Brain microvascular endothelial cell (primary cell): Measurements from ENCODE around the gene SORT1.
A peak's percentile ranks its signal among the peaks of the same experiment; 100 is the strongest.

Experiments
- DNase-seq: peaks from one replicate; pipeline ENCODE4 v3.0.0-alpha.2; 2020
- H3K27ac ChIP-seq: fragments of 250-450 bp; sonication (Bioruptor Pico); 2 replicates; pipeline ENCODE4 v1.5.1; 2020; ENCODE audit warnings: mild to moderate bottlenecking, moderate library complexity
- H3K27me3 ChIP-seq: fragments of 250-450 bp; sonication (Bioruptor Pico); replicated peaks from 2 replicates; pipeline ENCODE4 v1.5.1; 2020; ENCODE audit warnings: mild to moderate bottlenecking
- H3K36me3 ChIP-seq: fragments of 250-450 bp; sonication (Bioruptor Pico); replicated peaks from 2 replicates; pipeline ENCODE4 v1.5.1; 2020; ENCODE audit warnings: mild to moderate bottlenecking
- H3K4me3 ChIP-seq: 2 replicates; pipeline ENCODE4 v1.5.1; 2011; ENCODE audit warnings: low read depth, mild to moderate bottlenecking, control low read depth, low read length, moderate library complexity
- in situ Hi-C: cut with HindIII; loops from 2 replicates; pipeline ENCODE4 v1.10.0; 2017; ENCODE audit warnings: low sequenced_read_pairs, low pct_ligation_motif_present
- TF ChIP-seq, protein P1 (sequence below): IDR thresholded peaks from 2 replicates; pipeline ENCODE4 v1.5.1; 2011; ENCODE audit warnings: low read depth, mild to moderate bottlenecking, moderate library complexity, low read length, control low read depth, inconsistent platforms; ENCODE audit errors: missing control alignments

SORT1 gene

GRCh38 chr1:109425391-109426280 is 27.9 kb upstream of the SORT1 start:
- TF ChIP-seq, protein P1, sequence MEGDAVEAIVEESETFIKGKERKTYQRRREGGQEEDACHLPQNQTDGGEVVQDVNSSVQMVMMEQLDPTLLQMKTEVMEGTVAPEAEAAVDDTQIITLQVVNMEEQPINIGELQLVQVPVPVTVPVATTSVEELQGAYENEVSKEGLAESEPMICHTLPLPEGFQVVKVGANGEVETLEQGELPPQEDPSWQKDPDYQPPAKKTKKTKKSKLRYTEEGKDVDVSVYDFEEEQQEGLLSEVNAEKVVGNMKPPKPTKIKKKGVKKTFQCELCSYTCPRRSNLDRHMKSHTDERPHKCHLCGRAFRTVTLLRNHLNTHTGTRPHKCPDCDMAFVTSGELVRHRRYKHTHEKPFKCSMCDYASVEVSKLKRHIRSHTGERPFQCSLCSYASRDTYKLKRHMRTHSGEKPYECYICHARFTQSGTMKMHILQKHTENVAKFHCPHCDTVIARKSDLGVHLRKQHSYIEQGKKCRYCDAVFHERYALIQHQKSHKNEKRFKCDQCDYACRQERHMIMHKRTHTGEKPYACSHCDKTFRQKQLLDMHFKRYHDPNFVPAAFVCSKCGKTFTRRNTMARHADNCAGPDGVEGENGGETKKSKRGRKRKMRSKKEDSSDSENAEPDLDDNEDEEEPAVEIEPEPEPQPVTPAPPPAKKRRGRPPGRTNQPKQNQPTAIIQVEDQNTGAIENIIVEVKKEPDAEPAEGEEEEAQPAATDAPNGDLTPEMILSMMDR: no peak
- peak overlapping the region; percentile 94 for H3K4me3 ChIP-seq
- no peaks in the 10 kb centered on the region for H3K27me3 ChIP-seq
- peaks cover 7% of the 10 kb centered on the region for H3K36me3 ChIP-seq
- peak overlapping the region; percentile 78 for H3K27ac ChIP-seq
- in situ Hi-C loops: no loop called here
- peak; percentile 38 for DNase-seq

DNA sequence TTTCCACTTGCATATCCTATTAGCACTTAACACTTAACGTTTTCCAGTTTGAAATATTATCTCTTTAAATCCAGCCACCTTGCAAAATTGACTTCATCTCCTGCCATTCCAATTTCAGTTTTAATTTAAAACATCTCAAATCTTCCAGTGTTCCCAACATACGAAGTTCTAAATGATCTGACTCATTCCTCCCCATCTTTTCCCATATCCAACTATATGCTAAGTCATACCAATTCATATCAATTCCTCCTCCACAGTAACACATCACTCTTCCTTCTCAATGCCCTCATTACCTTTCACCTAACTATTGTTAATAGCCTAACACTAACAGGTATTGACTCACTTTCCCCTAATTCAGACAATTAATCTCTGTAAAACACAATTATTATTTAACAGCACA is 25.8 kb upstream of the SORT1 start:
- Histone ChIP-seq H3K27ac (no peak overlapping the region), H3K4me3 (no peak overlapping the region), H3K36me3 (peaks cover 18% of the 10 kb centered on the region), H3K27me3 (no peaks in the 10 kb centered on the region)
- TF ChIP-seq, protein P1: no peak
- in situ Hi-C loops: no loop called here
- DNase-seq: no peak

GRCh38 chr1:109412551-109412950 is 14.8 kb upstream of the SORT1 start:
- TF ChIP-seq, protein P1: no peak
- H3K36me3 ChIP-seq: peaks cover 85% of the 10 kb centered on the region

GRCh38 chr1:109404838-109405237 is 7.1 kb upstream of the SORT1 start:
- no peak for DNase-seq
- Histone ChIP-seq H3K27ac (no peak overlapping the region), H3K36me3 (peaks cover 61% of the 10 kb centered on the region), H3K4me3 (no peak overlapping the region), H3K27me3 (no peaks in the 10 kb centered on the region)
- TF ChIP-seq, protein P1: no peak
- in situ Hi-C loops: no loop called here

More at GRCh38 chr1:109412551-109412950, 14.8 kb upstream of the SORT1 start:
- in situ Hi-C loops: no loop called here
- Histone ChIP-seq H3K27ac (no peak overlapping the region), H3K4me3 (no peak overlapping the region), H3K27me3 (no peaks in the 10 kb centered on the region)
- no peak for DNase-seq

- peaks cover 38% of the 10 kb centered on the region for H3K36me3 ChIP-seq
- H3K27me3 ChIP-seq: no peaks in the 10 kb centered on the region
- TF ChIP-seq, protein P1: no peak
- H3K27ac ChIP-seq: no peak overlapping the region
- DNase-seq: no peak
- H3K4me3 ChIP-seq: no peak overlapping the region
- in situ Hi-C loops: no loop called here
Measured at GRCh38 chr1:109402025-109402424, 4.3 kb upstream of the SORT1 start.
